PC-3 (cell line): ENCODE data around the gene NDFIP2. TPM values are rescaled to one million over a fixed set of nuclear protein-coding genes. Genes with fewer than 3 reads are reported as not detected.

Experiments used
- ATAC-seq: fragments of 200-7000 bp; cut with Tn5 transposase; 2 replicates; pipeline ENCODE4 v1.9.1; 2020; ENCODE audit warnings: mild to moderate bottlenecking, moderate library complexity
- BruUV-seq: library from RNA; stranded (reverse); fragments of 400-500 nt; replicated peaks from 2 replicates; lab custom pipeline; 2021; lab: Mats Ljungman, UMichigan
- CTCF ChIA-PET: fragments of 300-600 bp; sonication (Branson Sonifier 250); formaldehyde crosslinking; loops from one replicate; lab custom pipeline; 2022; ENCODE audit warnings: antibody characterized with exemption; lab: Charles Lee
- POLR2A ChIA-PET: fragments of 300-600 bp; sonication (Branson Sonifier 250); formaldehyde crosslinking; loops from one replicate; lab custom pipeline; 2022; ENCODE audit warnings: antibody characterized with exemption; ENCODE audit not compliant: unreplicated experiment; lab: Charles Lee
- DNase-seq: peaks from one replicate; pipeline ENCODE4 v3.0.0-alpha.2; 2015
- H2AFZ ChIP-seq: fragments of 300-600 bp; sonication (generic); 2 replicates; pipeline ENCODE4 v1.6.0; 2016; ENCODE audit warnings: antibody characterized with exemption, low read length
- H3F3A ChIP-seq: fragments of 300-600 bp; sonication (generic); one replicate; pipeline ENCODE4 v1.6.0; 2017; ENCODE audit warnings: antibody characterized with exemption, low read length, control low read depth, mild to moderate bottlenecking; ENCODE audit not compliant: unreplicated experiment
- H3K27ac ChIP-seq: fragments of 300-600 bp; sonication (generic); 2 replicates; pipeline ENCODE4 v1.5.1; 2016; ENCODE audit warnings: mild to moderate bottlenecking, low read length
- H3K27me3 ChIP-seq: fragments of 300-600 bp; sonication (generic); 2 replicates; pipeline ENCODE4 v1.6.1; 2016; ENCODE audit warnings: low read length, mixed read lengths
- H3K36me3 ChIP-seq: fragments of 300-600 bp; sonication (generic); 2 replicates; pipeline ENCODE4 v1.6.1; 2016; ENCODE audit warnings: low read depth, mixed run types, low read length, mixed read lengths
- H3K4me1 ChIP-seq: fragments of 300-600 bp; sonication (generic); 2 replicates; pipeline ENCODE4 v1.5.1; 2016; ENCODE audit warnings: low read length; ENCODE audit not compliant: insufficient read depth
- H3K4me2 ChIP-seq: fragments of 300-600 bp; sonication (generic); 2 replicates; pipeline ENCODE4 v1.6.0; 2016; ENCODE audit warnings: low read length
- H3K4me3 ChIP-seq: fragments of 300-600 bp; sonication (generic); 2 replicates; pipeline ENCODE4 v1.5.1; 2016; ENCODE audit warnings: mild to moderate bottlenecking, low read length, mixed read lengths
- H3K79me2 ChIP-seq: fragments of 300-600 bp; sonication (generic); 2 replicates; pipeline ENCODE4 v1.6.1; 2017; ENCODE audit warnings: low read length, mixed read lengths
- H3K9ac ChIP-seq: fragments of 300-600 bp; sonication (generic); 2 replicates; pipeline ENCODE4 v1.6.0; 2016; ENCODE audit warnings: mild to moderate bottlenecking, low read length
- H3K9me2 ChIP-seq: fragments of 300-600 bp; sonication (generic); replicated peaks from 2 replicates; pipeline ENCODE4 v1.6.1; 2016; ENCODE audit warnings: mixed run types, low read length, mixed read lengths
- H3K9me3 ChIP-seq: fragments of 300-600 bp; sonication (generic); 2 replicates; pipeline ENCODE4 v1.6.1; 2016; ENCODE audit warnings: low read length, mixed read lengths
- H4K20me1 ChIP-seq: fragments of 300-600 bp; sonication (generic); 2 replicates; pipeline ENCODE4 v1.6.1; 2016; ENCODE audit warnings: low read length, mixed read lengths
- CTCF ChIP-seq: fragments of 300-600 bp; sonication (generic); conservative IDR thresholded peaks from 2 replicates; pipeline ENCODE4 v1.5.1; 2017; ENCODE audit warnings: antibody characterized with exemption, low read depth, mild to moderate bottlenecking, low read length
- EZH2 ChIP-seq: fragments of 300-600 bp; sonication (generic); IDR thresholded peaks from one replicate; pipeline ENCODE4 v1.6.1; 2017; ENCODE audit warnings: antibody characterized with exemption, mild to moderate bottlenecking, low read length; ENCODE audit not compliant: unreplicated experiment
- EZH2phosphoT487 ChIP-seq: fragments of 300-600 bp; sonication (generic); IDR thresholded peaks from 2 replicates; pipeline ENCODE4 v1.6.1; 2018; ENCODE audit warnings: mild to moderate bottlenecking, antibody characterized with exemption, low read length, borderline replicate concordance
- intact Hi-C: fragments of 100-400 bp; cut with micrococcal nuclease; formaldehyde crosslinking; loops from 2 replicates; pipeline ENCODE4 v1.9.0; 2023
- total RNA-seq: library from RNA; depleted of rRNA; stranded (reverse); fragments of >200 nt; gene quantifications from 2 replicates; pipeline ENCODE4 v1.2.3, GENCODE V29; 2014

Gene NDFIP2
- total RNA-seq, 1 experiment from 2014 or later: 19.5 TPM

DNA sequence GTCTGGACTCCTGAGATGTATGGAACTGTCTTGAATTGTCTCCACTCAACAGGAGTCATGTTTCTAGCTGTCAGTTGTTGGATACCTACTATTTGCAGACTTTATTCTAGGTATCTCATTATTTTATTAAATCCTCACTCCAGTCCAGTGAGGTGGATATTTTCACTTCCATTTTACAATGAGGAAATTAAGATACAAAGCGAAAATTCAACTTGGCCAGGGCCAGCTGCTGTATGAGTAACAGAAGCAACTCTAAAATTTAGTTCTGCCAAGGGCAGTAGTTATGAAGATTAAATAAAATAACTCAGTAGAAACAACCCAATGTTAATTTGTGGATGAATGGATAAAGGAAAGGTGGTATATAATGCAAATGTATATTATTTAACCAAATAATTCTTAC, 12.6 kb upstream of the NDFIP2 start:
- TF ChIP-seq EZH2phosphoT487 (no peak), CTCF (no peak), EZH2 (no peak)
- H3K4me2 ChIP-seq: no peak overlapping the region
- no peaks in the 10 kb centered on the region for H3K27me3 ChIP-seq
- no peaks in the 10 kb centered on the region for H4K20me1 ChIP-seq
- H3K9me3 ChIP-seq: no peaks in the 10 kb centered on the region
- ATAC-seq (no peak), DNase-seq (no peak)
- no TSS peak for BruUV-seq
- no peak overlapping the region for H2AFZ ChIP-seq
- no peak overlapping the region for H3K27ac ChIP-seq
- no peaks in the 10 kb centered on the region for H3K4me1 ChIP-seq
- POLR2A ChIA-PET: no interaction called here
- CTCF ChIA-PET: no interaction called here
- intact Hi-C loops: no loop called here
- H3K9me2 ChIP-seq: no peaks in the 10 kb centered on the region
- no peak overlapping the region for H3K4me3 ChIP-seq
- H3K36me3 ChIP-seq: no peaks in the 10 kb centered on the region
- no peaks in the 10 kb centered on the region for H3F3A ChIP-seq
- H3K9ac ChIP-seq: no peak overlapping the region
- no peaks in the 10 kb centered on the region for H3K79me2 ChIP-seq

DNA sequence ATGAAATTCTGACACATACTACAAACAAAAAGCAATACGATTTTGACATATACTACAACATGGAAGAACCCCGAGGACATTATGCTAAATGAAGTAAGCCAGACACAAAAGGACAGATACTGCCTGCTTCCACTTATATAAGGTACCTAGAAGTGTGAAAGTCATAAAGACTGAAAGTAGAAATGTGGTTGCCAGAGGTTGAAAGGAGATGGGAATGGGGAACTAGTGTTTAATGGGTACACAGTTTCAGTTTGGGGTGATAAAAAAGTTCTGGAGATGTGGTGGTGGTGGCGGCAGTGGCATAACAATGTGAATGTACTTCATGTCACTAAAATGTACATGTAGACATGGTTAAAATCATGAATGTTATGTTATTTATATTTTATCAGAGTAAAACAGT, 12.1 kb upstream of the NDFIP2 start:
- Histone ChIP-seq H3K4me3 (no peak overlapping the region), H3K79me2 (no peaks in the 10 kb centered on the region), H3K9me2 (no peaks in the 10 kb centered on the region), H3K36me3 (no peaks in the 10 kb centered on the region), H3F3A (no peaks in the 10 kb centered on the region), H3K27ac (no peak overlapping the region), H3K4me1 (no peaks in the 10 kb centered on the region), H4K20me1 (no peaks in the 10 kb centered on the region), H3K4me2 (no peak overlapping the region), H3K9me3 (no peaks in the 10 kb centered on the region), H3K27me3 (no peaks in the 10 kb centered on the region), H3K9ac (no peak overlapping the region), H2AFZ (no peak overlapping the region)
- ATAC-seq (no peak), DNase-seq (no peak)
- no peak for TF ChIP-seq CTCF
- TF ChIP-seq EZH2phosphoT487: no peak
- no peak for TF ChIP-seq EZH2
- no TSS peak for BruUV-seq
- CTCF ChIA-PET: no interaction called here
- intact Hi-C loops: no loop called here
- POLR2A ChIA-PET: no interaction called here

DNA sequence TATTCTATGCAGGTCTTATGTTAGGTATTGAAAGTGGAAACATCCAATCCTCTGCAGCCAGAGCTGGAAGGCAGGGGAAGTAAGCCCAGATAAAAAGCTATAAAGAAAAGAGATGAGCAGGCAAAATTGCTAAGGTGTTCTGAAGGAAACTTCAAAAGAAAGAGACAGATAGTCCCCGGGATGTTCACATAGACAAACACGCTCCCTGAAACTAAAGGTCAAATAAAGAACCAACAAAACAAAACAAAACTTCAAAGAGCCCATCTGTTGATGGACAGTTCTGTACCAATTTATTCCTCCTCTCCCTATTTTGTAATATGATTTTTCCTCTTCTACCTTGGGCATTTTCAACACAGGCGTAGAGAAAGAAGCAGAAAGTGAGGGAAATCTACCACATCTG, 11.3 kb upstream of the NDFIP2 start:
- no peaks in the 10 kb centered on the region for H3K79me2 ChIP-seq
- H3F3A ChIP-seq: no peaks in the 10 kb centered on the region
- DNase-seq (no peak), ATAC-seq (no peak)
- TF ChIP-seq EZH2phosphoT487 (no peak), CTCF (no peak)
- H4K20me1 ChIP-seq: no peaks in the 10 kb centered on the region
- H3K4me1 ChIP-seq: no peaks in the 10 kb centered on the region
- H3K27ac ChIP-seq: no peak overlapping the region
- BruUV-seq: no TSS peak
- intact Hi-C loops: no loop called here
- no peaks in the 10 kb centered on the region for H3K9me2 ChIP-seq
- H3K9me3 ChIP-seq: no peaks in the 10 kb centered on the region
- no peak overlapping the region for H2AFZ ChIP-seq
- CTCF ChIA-PET: no interaction called here
- no peaks in the 10 kb centered on the region for H3K36me3 ChIP-seq
- H3K27me3 ChIP-seq: no peaks in the 10 kb centered on the region
- H3K4me2 ChIP-seq: no peak overlapping the region
- H3K4me3 ChIP-seq: no peak overlapping the region
- POLR2A ChIA-PET: no interaction called here
- no peak overlapping the region for H3K9ac ChIP-seq
